Adipose tissue (tissue), 3 donors: ENCODE data around the gene ANKRD11. TPM values are rescaled to one million over a fixed set of nuclear protein-coding genes. Genes with fewer than 3 reads are reported as not detected.
"Not testable (repeated sequence)": the region's sequence is repeated elsewhere in the genome, so short reads cannot be mapped to it uniquely, and the experiment has no call there.

Source experiments
- H3K27ac ChIP-seq: one replicate; pipeline ENCODE4 v1.5.1; 2013; ENCODE audit warnings: low read depth, low read length
- WGBS, 3 donors: extraction: QIAGEN DNeasy Blood & Tissue Kit; methylation state at CpG; one replicate each; pipeline ENCODE4 v1.1.7; 2013; 5-methylcytosine and 5-hydroxymethylcytosine counted together
- polyA plus RNA-seq, 3 donors: library from polyadenylated mRNA; stranded (reverse); fragments of 200-250 nt; gene quantifications; one replicate each; pipeline ENCODE4 v1.2.3, GENCODE V29; 2013
- donor health status: healthy with polysubstance abuse.
- donor health status: Bipolar disorder and iron deficiency.
- donor health status: healthy.

ANKRD11 gene
- polyA plus RNA-seq, 3 donors, result 24.9 to 53.9 (median 48.4) TPM

DNA sequence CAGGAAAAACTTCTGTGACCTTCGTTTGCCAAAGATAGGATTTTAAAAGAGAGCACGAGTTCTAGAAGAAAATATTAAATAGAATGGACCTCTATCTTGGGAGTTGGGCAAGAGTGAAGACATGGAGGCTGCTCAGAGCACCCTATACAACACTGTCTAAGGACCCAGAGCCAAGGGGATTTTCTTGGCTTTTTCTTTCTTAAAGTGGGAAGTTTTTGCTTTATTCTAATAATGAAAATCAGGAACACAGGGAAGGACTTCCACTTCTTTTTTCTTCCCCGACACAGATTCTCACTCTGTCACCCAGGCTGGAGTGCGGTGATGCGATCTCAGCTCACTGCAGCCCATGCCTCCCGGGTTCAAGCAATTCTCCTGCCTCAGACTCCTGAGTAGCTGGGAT is 178.7 kb downstream of the ANKRD11 start:
- no peak overlapping the region for H3K27ac ChIP-seq
- 87 to 96% (median 93%) methylated on average over 6 of the region's 6 CpGs for WGBS, 3 donors

DNA sequence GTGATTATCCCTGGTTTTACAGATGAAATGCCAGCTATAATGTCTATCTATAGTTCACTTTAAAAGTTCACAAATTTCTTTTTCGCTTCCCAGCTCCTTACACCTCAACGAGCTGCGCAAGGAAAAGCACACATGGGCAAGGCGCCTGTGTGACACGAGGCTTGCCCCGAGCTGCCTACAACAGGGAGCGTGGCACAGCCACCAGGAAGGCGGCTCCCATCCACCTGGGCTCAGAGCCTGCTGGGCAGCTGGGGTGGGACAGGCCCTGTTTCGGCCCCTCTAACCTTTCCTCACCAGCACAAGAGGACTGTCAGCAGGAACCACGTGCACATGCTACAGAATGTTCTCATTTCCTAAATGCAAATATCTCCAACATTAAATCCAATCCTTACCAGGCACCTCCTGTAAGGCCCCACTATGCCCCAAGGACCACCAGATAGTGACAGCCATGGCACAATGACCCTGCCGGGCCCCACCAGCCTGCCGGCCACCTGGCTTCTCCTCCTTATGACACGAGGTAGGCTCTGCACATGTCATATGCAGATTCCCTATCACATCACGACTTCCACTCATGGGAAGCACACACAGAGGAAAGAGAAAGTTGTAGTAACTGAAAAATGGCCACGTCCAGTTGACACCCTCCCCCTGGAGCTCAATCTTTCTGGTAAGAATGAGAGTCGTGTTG is 180.8 kb downstream of the ANKRD11 start:
- WGBS, 3 donors, result 79 to 85% (median 81%) methylated on average over 16 of the region's 16 CpGs

DNA sequence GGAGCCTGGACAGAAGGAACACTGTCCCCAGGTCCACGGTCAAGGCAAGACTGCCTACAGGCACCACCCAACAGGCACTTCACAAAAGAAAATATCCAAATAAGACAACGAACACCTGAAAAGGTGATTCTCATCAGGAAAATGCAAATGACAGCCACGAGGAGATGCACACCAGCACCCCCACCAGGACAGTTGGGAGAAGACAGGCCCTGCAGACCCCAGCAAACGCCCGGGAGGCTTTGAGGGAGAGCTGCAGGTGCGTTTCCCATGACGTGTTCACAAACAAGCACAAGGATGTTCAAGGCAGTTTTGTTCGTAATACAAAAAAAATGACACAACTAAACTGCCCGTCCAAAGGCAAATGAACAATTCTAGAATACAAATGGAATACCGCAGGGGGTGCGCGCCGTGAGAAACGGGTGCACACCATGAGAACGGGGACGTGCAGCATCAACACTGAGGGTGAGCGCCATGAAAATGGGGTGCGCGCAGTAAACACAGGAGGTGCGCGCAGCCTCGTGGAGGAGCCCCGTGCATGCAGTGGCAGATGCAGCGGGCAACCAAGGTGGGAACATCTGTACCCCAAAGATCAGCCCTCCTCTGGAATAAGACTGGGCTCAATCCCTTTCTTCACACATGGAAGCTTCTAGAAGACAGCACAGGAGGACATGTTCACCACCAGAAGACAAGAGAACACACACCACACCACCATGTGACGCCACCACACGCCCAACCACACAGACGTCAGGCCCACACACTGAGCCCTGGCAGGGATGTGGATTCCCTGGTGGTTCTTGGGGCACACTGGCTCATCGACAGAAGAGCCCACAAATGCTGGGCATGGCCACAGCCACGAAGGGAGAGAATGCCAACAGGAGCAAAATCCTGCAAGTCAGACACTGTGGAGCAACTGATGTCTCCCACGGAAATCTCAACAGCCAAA is 181.7 kb downstream of the ANKRD11 start:
- no peak overlapping the region for H3K27ac ChIP-seq
- 73 to 84% (median 82%) methylated on average over 30 of the region's 30 CpGs for WGBS, 3 donors

More for the DNA sequence above, 180.8 kb downstream of the ANKRD11 start:
- no peak overlapping the region for H3K27ac ChIP-seq

DNA sequence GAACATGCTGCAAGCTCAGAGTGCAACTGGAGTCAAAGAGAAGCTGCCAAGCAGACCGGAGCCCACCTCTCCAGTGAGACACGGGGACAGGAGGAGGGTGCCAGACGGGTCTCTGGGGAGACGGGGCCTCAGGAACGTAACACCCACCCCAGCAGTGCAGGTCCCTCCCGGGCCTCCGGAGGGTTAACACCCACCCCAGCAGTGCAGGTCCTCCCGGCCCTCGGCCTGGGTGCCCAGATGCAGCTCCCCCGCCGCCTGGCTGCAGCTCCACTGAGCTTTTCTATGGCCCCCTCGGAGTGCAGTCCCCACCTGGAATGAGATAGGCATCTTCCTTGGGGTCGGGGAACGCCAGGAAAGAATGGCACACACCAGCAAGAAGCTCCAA is 182.9 kb downstream of the ANKRD11 start:
- 90 to 95% (median 94%) methylated on average over 14 of the region's 14 CpGs for WGBS, 3 donors
- H3K27ac ChIP-seq, result no peak overlapping the region

DNA sequence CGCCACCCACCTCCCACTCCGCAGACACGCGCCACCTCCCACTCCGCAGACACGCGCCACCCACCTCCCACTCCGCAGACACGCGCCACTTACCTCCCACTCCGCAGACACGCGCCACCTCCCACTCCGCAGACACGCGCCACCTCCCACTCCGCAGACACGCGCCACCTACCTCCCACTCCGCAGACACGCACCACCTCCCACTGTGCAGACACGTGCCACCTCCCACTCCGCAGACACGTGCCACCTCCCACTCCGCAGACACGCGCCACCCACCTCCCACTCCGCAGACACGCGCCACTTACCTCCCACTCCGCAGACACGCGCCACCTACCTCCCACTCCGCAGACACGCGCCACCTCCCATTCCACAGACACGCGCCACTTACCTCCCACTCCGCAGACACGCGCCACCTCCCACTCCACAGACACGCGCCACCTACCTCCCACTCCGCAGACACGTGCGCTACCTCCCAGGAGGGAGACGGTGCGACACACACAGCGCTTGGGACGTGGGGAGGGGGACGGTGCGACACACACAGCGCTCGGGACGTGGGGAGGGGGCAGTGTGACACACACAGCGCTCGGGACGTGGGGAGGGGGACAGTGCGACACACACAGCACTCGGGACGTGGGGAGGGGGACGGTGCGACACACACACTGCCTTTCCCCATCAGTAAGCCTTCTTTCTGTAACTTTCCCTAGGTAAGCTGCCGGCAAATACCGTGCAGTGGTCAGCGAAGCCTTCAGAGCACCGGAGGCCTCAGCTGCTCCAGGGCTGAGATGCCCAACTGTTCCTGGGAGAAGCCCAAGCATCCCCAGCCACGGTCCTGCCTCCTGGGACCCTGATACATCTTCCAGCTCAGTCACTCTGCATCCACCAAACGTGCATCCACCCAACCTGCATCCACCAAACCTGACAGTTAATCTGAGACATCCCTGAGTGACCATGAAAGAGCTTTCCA is 183.6 kb downstream of the ANKRD11 start:
- not testable (repeated sequence) for H3K27ac ChIP-seq
- WGBS, 3 donors, result 94 to 97% (median 96%) methylated on average over 41 to 65 of the region's 69 CpGs

DNA sequence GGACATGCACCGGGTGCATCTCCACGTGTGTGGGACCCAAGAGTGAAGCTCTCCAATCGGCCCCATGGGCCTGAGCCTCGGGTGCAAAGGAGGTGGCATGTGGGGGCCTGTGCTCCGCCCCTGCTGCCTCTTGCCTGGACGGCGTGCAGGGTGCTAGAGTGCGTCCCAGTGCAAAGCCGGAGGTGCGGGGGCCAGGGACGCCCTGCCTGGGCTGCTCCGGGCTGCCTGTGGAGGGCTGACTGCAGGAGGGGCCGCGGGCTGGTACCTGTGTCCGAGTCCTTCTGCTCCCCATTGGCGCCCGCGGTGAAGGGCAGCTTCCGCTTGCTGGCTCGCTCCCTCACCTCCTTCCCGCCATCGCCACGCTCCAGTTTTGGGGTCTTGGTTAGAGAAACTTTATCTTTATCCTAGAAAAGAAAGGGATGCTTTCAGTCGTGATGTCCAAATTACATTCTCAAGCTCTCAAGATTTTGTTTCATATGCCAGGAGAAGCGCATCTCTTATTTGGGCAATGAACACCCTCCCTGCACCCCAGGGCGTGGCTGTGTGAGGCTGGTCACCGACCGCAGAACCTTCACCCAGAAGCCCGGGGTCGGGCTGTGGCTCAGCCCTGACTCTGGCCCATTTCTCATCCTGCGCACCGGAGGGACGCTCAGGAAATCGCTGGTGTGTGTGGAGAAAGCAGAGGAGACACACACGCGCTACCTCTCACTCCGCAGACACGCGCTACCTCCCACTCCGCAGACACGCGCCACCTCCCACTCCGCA is 185.2 kb downstream of the ANKRD11 start:
- WGBS, 3 donors, result 88 to 92% (median 89%) methylated on average over 42 to 43 of the region's 43 CpGs
- H3K27ac ChIP-seq, result no peak overlapping the region

DNA sequence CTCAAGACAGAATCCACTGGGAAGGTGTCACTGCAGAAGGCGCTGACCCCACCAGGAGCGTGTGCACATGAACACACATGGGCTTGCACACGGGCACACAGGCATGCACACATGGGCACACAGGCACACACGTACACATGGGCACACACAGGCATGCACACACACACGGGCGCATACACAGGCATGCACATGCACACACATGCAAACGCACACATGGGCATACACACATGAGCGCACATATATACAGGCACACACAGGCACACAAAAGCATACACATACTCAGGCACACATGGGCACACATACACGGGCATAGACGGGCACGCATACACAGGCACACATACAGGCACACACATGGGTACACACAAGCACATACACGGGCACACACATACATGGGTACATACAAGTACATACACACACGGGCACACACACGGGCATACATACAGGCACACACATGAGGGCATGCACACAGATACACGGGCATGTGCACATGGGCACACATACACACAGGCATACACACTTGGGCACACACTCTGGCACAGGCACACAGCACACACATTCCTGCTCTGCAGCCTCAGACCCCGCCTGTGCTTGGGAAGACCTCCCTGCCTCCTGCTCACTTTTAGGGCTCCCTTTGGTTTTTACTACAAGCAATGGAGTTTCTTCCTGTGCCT is 186.0 kb downstream of the ANKRD11 start:
- no peak overlapping the region for H3K27ac ChIP-seq

DNA sequence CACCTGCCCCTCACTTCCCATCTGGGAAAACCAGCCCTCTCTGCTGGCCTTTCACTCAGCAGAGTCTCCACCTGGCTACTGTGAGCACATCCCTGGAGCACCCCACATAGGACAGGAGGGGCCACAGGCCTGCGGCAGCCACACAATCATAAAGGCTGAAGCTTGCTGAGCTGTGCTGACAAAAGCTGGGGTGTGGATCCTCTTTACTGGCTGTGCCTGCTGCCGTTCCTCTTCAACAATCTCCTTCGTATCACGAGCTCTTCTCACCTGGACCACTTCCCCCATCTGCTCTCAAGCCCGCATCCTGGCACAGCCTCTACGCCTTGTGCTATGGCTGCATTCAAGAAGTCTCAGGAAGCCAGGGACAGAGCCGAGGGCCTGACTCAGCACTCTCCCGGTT is 186.7 kb downstream of the ANKRD11 start:
- no peak overlapping the region for H3K27ac ChIP-seq
- 58 to 80% (median 65%) methylated on average over 8 of the region's 8 CpGs for WGBS, 3 donors

More for the DNA sequence above, 186.0 kb downstream of the ANKRD11 start:
- 92 to 94% (median 94%) methylated on average over 16 of the region's 16 CpGs for WGBS, 3 donors

DNA sequence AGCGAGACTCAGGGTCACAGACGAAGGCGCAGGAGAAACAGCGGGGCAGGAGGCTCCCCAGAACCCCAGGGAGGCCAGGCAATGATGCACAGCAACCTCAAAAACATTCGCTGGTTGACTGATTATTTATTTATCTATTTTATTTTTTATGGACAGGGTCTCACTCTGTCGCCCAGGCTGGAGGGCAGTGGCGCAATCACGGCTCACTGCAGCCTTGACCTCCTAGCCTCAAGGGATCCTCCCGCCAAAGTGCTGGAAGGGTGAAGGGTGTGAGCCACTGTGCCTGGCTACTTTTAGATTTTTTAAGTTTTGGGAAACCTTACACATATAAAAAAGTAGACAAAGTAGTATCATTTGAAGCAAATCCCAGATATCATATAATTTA is 189.4 kb downstream of the ANKRD11 start:
- H3K27ac ChIP-seq, result no peak overlapping the region
- 70 to 79% (median 76%) methylated on average over 9 of the region's 9 CpGs for WGBS, 3 donors

DNA sequence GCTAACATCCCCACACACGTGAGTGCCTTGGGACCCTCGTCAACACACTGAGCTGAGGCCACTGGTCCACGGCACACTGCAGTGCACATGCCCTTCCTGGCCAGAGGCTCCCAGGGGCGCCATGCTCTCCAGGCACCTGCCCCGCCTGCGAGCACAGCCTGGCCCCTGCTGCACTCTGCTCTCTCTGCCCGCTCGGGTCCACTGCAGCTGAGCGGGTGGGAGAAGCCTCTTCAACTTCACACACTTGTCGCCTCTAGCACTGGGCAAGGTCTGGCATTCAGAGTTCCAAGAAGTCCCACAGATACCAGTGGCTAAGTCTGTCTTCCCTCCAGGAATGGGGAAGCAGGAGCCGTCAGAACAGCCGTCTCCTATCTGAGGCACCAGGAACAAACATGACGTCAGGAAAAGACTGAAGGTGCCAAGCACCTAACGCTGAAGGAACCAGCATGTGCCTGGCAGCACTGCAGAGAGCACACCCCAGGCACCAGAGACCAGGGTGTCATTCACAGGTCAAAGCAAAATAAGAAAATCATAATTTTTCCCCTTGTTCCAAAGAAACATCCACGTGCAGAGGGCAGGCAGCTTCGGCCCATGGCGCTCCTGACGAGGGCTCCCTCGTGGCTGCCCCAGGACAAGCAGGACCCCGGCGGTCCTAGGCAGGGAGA is 189.9 kb downstream of the ANKRD11 start:
- 60 to 77% (median 72%) methylated on average over 19 to 21 of the region's 21 CpGs for WGBS, 3 donors
- H3K27ac ChIP-seq, result no peak overlapping the region

DNA sequence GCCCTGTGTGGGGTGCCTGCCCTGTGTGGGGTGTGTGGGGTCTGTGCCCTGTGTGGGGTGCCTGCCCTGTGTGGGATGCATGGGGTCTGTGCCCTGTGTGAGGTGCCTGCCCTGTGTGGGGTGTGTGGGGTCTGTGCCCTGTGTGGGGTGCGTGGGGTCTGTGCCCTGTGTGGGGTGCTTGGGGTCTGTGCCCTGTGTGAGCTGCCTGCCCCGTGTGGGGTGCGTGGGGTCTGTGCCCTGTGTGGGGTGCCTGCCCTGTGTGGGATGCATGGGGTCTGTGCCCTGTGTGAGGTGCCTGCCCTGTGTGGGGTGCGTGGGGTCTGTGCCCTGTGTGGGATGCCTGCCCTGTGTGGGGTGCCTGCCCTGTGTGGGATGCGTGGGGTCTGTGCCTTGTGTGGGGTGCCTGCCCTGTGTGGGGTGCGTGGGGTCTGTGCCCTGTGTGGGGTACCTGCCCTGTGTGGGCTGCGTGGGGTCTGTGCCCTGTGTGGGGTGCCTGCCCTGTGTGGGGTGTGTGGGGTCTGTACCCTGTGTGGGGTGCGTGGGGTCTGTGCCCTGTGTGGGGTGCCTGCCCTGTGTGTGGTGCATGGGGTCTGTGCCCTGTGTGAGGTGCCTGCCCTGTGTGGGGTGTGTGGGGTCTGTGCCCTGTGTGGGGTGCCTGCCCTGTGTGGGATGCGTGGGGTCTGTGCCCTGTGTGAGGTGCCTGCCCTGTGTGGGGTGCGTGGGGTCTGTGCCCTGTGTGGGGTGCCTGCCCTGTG is 190.8 kb downstream of the ANKRD11 start:
- not testable (repeated sequence) for H3K27ac ChIP-seq
- WGBS, 3 donors, result 91 to 95% (median 94%) methylated on average over 9 to 10 of the region's 10 CpGs

DNA sequence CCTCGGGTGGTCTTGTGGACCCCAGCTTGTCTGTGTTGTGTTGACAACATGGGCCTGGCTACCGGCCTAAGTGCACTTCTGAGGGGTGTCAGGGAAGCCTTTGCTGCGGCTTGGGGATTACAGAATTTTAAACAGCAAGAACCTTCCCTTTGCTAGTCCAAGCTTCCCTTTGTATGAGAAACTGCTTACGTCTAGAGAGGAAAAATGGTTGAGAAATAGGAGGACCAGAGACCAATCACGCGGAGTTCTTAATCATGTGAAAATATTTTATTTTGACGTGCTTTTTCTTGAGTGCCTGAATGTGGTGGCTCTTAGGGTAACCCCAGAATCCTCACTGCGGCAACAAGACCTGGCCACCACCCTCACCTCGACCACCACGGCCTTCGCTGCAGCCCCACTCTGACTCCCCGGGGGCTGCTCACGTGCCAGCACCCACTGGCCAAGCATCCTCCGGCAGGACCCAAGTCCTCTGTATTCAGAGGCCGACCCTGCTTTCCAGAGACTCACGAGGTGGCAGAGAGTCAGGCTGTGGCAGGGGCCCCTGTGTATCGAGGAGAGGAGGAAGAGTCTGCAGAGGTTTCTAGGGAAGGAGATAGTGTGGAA is 191.6 kb downstream of the ANKRD11 start:
- no peak overlapping the region for H3K27ac ChIP-seq

DNA sequence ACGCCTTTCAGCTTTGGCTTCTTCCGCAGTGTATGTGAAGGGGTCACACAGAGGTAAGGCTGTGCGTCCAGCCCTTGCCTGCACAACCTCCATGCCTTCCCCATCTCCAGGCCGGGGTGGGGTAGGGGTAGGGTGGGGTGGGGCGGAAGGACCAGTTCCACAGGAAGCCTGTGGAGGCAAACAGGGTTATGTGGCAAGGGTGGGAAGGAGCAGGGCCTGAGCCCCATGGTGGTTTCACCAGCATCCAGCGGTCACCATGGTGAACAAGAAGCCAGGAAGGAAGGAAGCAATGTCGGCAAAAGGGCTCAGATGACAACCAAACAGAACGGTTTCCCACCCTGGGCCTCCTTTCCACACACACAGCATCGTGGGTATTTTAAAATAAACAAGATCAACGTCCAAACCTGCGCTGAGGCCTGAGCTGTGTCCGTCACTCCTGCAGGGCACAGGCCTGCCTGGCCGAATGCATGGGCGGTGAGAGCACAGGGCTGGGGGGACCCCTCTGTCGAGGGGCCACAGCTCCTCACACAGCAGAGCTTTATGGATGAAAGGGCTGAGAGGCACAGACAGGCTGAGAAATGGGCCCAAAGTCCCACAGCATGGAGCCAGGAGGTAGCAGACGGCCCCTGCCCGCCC is 192.3 kb downstream of the ANKRD11 start:
- H3K27ac ChIP-seq, result no peak overlapping the region
- 60 to 76% (median 61%) methylated on average over 17 of the region's 17 CpGs for WGBS, 3 donors

More for the DNA sequence above, 191.6 kb downstream of the ANKRD11 start:
- 71 to 89% (median 75%) methylated on average over 17 of the region's 17 CpGs for WGBS, 3 donors

DNA sequence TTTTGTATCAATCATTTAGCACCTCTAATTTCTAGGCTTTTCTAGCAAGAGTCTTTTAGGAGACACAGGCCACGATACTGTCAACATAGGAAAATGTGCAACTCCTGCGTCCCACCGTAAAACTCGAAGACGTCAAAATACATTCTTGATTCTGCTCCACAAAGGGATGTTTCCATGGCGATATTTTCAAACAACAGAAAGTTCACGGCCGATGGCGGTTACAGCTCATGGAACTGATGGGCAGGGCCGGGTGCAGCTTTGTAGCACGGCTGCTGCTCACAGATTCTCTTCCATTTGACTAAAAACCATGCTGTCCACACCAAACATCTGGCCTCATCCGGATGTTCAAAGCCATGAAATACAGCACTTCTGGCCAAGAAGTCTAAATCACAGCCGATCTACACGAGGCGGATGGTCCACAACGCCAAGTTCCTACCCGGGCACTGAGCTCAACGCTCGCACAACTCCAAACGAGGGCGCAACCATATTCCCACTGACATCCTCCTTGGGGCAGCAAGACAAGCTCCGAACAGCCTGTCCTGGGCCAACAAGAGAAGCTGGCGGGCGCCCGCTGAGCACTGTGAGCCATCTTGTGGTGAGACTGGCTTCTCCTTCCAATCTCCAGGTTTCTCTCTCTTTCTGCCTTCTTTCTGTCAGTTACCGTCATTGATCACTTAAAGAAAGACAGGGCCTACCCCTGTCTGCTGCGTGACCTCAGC is 193.0 kb downstream of the ANKRD11 start:
- H3K27ac ChIP-seq, result no peak overlapping the region

DNA sequence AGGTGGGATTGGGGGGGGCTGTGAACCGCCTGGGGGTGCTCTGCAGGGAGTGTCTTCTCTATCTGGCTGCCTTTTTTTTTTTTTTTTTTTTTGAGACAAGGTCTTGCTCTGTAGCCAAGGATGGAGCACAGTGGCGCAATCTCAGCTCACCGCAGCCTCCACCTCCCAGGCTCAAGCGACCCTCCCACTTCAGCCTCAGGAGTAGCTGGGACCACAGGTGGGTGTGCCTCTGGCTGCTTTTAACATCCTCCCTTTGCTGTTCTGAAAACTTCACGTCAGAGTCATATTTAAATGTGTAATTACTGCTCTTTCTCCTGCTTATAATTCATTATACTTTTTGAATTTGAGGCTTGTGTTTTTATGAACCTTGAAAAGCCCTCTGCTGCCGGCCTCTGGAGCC is 194.4 kb downstream of the ANKRD11 start:
- no peak overlapping the region for H3K27ac ChIP-seq
- 51 to 81% (median 57%) methylated on average over 5 to 6 of the region's 6 CpGs for WGBS, 3 donors

More for the DNA sequence above, 193.0 kb downstream of the ANKRD11 start:
- WGBS, 3 donors, result 76 to 86% (median 84%) methylated on average over 27 of the region's 27 CpGs
